H1 (cell line): Measurements from ENCODE around the gene CPT1A. TPM values are rescaled to one million over a fixed set of nuclear protein-coding genes. Genes with fewer than 3 reads are reported as not detected.

ENCODE experiments used
- ASH2L ChIP-seq: fragments of 200-600, 300-600 bp; sonication (generic); IDR thresholded peaks from one replicate; pipeline ENCODE4 v1.7.1; 2017; ENCODE audit warnings: low read length
- BRCA1 ChIP-seq: IDR thresholded peaks from 2 replicates; pipeline ENCODE4 v1.6.1; 2012; ENCODE audit warnings: low read depth, low read length, improper control_type of control experiment
- E2F6 ChIP-seq: IDR thresholded peaks from 2 replicates; pipeline ENCODE4 v1.6.1; 2012; ENCODE audit warnings: inconsistent platforms
- GTF2F1 ChIP-seq: IDR thresholded peaks from 2 replicates; pipeline ENCODE4 v1.6.1; 2012; ENCODE audit warnings: low read depth, low read length, improper control_type of control experiment, borderline replicate concordance
- MAFK ChIP-seq: IDR thresholded peaks from 2 replicates; pipeline ENCODE4 v1.6.1; 2012; ENCODE audit warnings: low read depth, mild to moderate bottlenecking, improper control_type of control experiment, low read length
- RXRA ChIP-seq: IDR thresholded peaks from 2 replicates; pipeline ENCODE4 v1.6.1; 2011; ENCODE audit warnings: low read depth, mild to moderate bottlenecking, low read length, moderate library complexity; ENCODE audit not compliant: insufficient read depth
- SIN3A ChIP-seq, 2 experiments: IDR thresholded peaks in 1 of 2; conservative IDR thresholded peaks in 1 of 2; 2 replicates each; pipeline ENCODE4 v1.6.1; 2011 to 2012; ENCODE audit warnings: low read length in 2 of 2, improper control_type of control experiment in 1 of 2, low read depth in 1 of 2, mild to moderate bottlenecking in 1 of 2
- SP1 ChIP-seq: IDR thresholded peaks from 2 replicates; pipeline ENCODE4 v1.6.1; 2011; ENCODE audit warnings: low read depth, low read length
- TBP ChIP-seq: IDR thresholded peaks from 2 replicates; pipeline ENCODE4 v1.6.1; 2011; ENCODE audit warnings: low read depth, low read length, improper control_type of control experiment
- TCF12 ChIP-seq: IDR thresholded peaks from 2 replicates; pipeline ENCODE4 v1.6.1; 2011; ENCODE audit warnings: low read depth, mild to moderate bottlenecking, low read length
- ZNF274 ChIP-seq: IDR thresholded peaks from 2 replicates; pipeline ENCODE4 v1.7.0; 2012; ENCODE audit warnings: low read length, borderline replicate concordance; ENCODE audit errors: extremely low read depth
- polyA plus RNA-seq, 7 experiments: library from polyadenylated mRNA; depleted of rRNA in 3 of 7; stranded (reverse) in 5 of 7; unstranded in 2 of 7; fragments of >200 nt in 5 of 7; fragments of 200-250 nt in 2 of 7; gene quantifications; 1 replicate in 5 of 7; 2 replicates in 1 of 7; 4 replicates in 1 of 7; pipeline versions ENCODE4 v1.2.1 to v1.2.3, GENCODE V29; 2011 to 2013; ENCODE audit warnings: missing spikeins in 2 of 7, mixed read lengths in 2 of 7
- total RNA-seq: library from RNA; stranded (reverse); fragmentation: NEBNext Ultra II Directional; extraction: Animal tissue kit (Norgen Biotek cat#: 25700); gene quantifications from 2 replicates; pipeline ENCODE4 v1.2.1, GENCODE V29; 2021
- TF ChIP-seq, protein P1 (sequence below): fragments of 300-600 bp; sonication (generic); IDR thresholded peaks from 2 replicates; pipeline ENCODE4 v1.7.1; 2012; ENCODE audit warnings: low read length, moderate library complexity, mild to moderate bottlenecking, inconsistent platforms; ENCODE audit not compliant: insufficient replicate concordance

Gene CPT1A
- total and polyA plus RNA-seq, 2 of the 8 experiments (the other 6 are each of a cell fraction or from before 2014, with no cell fraction given) = 2.9 to 12.2 TPM

DNA sequence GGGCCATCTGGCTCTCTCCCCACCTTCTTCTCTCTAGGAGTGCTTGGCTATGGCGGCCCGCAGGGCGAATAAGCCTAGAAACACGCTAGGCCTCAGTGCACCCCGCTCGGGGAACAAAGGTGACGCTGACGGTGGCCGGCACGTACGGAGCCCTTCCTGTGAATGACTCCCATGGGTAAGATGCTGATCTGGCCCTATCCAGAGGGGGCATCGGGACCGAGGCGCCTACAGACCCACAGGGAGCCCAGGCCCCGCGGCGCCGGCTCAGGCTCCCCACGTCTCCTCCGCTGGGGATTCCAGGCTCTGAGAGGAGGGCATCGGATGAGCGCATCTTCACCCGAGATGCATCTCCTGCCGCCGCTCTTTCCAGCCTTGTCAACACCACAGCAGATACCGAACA lies 59.0 kb downstream of the CPT1A start (continued):
- TF ChIP-seq, protein P1, sequence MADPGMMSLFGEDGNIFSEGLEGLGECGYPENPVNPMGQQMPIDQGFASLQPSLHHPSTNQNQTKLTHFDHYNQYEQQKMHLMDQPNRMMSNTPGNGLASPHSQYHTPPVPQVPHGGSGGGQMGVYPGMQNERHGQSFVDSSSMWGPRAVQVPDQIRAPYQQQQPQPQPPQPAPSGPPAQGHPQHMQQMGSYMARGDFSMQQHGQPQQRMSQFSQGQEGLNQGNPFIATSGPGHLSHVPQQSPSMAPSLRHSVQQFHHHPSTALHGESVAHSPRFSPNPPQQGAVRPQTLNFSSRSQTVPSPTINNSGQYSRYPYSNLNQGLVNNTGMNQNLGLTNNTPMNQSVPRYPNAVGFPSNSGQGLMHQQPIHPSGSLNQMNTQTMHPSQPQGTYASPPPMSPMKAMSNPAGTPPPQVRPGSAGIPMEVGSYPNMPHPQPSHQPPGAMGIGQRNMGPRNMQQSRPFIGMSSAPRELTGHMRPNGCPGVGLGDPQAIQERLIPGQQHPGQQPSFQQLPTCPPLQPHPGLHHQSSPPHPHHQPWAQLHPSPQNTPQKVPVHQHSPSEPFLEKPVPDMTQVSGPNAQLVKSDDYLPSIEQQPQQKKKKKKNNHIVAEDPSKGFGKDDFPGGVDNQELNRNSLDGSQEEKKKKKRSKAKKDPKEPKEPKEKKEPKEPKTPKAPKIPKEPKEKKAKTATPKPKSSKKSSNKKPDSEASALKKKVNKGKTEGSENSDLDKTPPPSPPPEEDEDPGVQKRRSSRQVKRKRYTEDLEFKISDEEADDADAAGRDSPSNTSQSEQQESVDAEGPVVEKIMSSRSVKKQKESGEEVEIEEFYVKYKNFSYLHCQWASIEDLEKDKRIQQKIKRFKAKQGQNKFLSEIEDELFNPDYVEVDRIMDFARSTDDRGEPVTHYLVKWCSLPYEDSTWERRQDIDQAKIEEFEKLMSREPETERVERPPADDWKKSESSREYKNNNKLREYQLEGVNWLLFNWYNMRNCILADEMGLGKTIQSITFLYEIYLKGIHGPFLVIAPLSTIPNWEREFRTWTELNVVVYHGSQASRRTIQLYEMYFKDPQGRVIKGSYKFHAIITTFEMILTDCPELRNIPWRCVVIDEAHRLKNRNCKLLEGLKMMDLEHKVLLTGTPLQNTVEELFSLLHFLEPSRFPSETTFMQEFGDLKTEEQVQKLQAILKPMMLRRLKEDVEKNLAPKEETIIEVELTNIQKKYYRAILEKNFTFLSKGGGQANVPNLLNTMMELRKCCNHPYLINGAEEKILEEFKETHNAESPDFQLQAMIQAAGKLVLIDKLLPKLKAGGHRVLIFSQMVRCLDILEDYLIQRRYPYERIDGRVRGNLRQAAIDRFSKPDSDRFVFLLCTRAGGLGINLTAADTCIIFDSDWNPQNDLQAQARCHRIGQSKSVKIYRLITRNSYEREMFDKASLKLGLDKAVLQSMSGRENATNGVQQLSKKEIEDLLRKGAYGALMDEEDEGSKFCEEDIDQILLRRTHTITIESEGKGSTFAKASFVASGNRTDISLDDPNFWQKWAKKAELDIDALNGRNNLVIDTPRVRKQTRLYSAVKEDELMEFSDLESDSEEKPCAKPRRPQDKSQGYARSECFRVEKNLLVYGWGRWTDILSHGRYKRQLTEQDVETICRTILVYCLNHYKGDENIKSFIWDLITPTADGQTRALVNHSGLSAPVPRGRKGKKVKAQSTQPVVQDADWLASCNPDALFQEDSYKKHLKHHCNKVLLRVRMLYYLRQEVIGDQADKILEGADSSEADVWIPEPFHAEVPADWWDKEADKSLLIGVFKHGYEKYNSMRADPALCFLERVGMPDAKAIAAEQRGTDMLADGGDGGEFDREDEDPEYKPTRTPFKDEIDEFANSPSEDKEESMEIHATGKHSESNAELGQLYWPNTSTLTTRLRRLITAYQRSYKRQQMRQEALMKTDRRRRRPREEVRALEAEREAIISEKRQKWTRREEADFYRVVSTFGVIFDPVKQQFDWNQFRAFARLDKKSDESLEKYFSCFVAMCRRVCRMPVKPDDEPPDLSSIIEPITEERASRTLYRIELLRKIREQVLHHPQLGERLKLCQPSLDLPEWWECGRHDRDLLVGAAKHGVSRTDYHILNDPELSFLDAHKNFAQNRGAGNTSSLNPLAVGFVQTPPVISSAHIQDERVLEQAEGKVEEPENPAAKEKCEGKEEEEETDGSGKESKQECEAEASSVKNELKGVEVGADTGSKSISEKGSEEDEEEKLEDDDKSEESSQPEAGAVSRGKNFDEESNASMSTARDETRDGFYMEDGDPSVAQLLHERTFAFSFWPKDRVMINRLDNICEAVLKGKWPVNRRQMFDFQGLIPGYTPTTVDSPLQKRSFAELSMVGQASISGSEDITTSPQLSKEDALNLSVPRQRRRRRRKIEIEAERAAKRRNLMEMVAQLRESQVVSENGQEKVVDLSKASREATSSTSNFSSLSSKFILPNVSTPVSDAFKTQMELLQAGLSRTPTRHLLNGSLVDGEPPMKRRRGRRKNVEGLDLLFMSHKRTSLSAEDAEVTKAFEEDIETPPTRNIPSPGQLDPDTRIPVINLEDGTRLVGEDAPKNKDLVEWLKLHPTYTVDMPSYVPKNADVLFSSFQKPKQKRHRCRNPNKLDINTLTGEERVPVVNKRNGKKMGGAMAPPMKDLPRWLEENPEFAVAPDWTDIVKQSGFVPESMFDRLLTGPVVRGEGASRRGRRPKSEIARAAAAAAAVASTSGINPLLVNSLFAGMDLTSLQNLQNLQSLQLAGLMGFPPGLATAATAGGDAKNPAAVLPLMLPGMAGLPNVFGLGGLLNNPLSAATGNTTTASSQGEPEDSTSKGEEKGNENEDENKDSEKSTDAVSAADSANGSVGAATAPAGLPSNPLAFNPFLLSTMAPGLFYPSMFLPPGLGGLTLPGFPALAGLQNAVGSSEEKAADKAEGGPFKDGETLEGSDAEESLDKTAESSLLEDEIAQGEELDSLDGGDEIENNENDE = no peak
- no peak for TF ChIP-seq MAFK
- TF ChIP-seq ASH2L = no peak
- no peak for TF ChIP-seq RXRA
- no peak for TF ChIP-seq GTF2F1
- TF ChIP-seq BRCA1 = no peak
- no peak for TF ChIP-seq TBP
- TF ChIP-seq SP1 = no peak
- no peak for TF ChIP-seq E2F6
- TF ChIP-seq TCF12 = no peak
- no peak for TF ChIP-seq SIN3A (conservative IDR thresholded peaks at IDR 0.05 in 1 of 2, IDR thresholded peaks at IDR 0.05 in 1 of 2; ENCODE audit: low read depth in 1 of 2, low read length in 2 of 2)
- TF ChIP-seq ZNF274 = no peak
